Activated CD4-positive, alpha-beta T cell treated with anti-CD3 and anti-CD28 coated beads for 1 hour (primary cell): ENCODE data around the gene LDLR.
"Not testable (repeated sequence)": the region's sequence is repeated elsewhere in the genome, so short reads cannot be mapped to it uniquely, and the experiment has no call there.

Experiments
- DNase-seq: peaks from one replicate; pipeline ENCODE4 v3.0.0-alpha.2; 2020

LDLR gene

DNA sequence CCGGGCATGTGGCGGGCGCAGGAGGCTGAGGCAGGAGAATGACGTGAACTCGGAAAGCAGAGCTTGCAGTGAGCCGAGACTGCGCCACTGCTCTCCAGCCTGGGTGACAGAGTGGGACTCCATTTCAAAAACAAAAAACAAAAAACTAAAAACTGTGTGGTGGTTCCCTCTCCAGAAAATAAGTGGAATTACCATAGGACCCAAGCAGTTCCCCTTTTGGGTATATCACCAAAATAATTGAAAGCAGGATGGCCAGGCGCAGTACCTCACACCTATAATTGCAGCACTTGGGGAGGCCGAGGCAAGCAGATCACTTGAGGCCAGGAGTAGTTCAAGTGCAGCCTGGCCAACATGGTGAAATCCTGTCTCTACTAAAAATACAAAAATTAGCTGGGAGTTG, 15.7 kb upstream of the LDLR start:
- DNase-seq: no peak

DNA sequence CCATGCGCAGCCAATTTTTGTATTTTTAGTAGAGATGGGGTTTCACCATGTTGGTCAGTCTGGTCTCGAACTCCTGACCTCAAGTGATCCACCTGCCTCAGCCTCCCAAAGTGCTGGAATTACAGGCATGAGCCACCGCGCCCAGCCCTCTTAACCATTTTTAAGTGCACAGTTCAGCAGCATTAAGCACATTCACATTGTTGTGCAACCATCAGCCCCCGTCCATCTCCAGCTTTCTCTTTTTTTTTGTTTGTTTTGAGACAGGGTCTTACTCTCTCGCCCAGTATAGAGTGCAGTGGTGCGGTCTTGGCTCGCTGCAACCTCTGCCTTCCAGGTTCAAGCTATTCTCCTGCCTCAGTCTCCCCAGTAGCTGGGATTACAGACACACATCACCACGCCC, 12.5 kb upstream of the LDLR start:
- not testable (repeated sequence) for DNase-seq

DNA sequence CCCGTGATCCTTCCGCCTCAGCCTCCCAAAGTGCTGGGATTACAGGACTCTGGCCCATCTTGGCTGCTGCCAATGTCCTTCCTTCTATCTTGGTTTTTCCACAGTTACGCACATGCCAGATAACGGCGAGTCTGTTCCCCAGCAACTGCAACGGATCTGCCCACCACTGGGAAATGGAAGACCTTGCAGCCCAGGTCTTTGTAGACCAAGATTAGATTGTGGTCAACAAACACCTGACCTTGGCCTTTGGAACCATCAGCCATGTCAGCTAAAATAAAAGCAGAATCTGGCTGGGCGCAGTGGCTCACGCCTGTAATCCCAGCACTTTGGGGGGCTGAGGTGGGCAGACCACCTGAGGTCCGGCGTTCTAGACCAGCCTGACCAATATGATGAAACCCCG, 10.4 kb upstream of the LDLR start:
- DNase-seq: no peak

DNA sequence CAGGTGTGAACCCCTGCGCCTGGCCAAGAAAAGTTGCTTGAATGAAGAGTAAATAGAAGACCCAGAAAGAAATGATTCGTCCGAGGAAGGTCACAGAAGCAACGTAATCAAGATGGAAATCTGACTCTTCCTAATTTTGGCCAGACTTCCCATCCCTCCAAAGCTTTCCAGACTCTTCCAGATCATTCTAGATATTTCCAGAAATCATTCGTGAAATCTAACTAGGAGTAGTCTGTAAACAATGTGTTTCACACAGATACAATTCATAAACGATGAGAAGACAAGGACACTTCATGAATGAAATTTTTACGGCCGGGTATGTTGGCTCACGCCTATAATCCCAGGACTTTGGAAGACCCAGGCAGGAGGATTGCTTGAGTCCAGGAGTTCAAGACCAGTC, 9.3 kb upstream of the LDLR start:
- DNase-seq: no peak

DNA sequence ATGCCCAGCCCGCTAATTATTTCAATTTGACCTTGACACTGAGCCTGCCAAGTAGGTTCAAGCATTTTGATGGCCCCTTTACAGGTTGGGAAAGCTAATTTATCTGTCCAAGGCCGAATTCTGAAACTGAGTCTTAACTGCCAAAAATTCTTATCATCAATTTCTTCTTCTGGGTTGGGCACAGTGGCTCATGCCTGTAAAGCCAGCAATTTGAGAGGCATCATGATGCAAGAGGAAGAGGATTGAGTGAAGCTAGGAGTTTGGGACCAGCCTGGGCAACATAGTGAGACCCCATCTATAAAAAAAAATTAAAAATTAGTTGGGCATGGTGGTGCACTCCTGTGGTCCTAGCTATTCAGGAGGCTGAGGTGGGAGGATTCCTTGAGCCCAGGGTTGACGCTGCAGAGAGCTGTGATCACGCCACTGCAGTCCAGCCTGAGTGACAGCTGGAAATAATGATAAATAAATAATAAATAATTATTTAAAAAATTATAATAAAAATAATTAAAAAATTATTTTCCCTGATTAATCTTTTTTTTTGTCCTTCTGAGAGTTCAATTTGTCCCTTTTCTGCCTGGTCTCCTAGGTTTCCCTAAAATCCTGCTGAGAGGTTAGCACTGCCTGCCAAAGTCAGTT, 1.3 kb upstream of the LDLR start:
- DNase-seq: no peak

DNA sequence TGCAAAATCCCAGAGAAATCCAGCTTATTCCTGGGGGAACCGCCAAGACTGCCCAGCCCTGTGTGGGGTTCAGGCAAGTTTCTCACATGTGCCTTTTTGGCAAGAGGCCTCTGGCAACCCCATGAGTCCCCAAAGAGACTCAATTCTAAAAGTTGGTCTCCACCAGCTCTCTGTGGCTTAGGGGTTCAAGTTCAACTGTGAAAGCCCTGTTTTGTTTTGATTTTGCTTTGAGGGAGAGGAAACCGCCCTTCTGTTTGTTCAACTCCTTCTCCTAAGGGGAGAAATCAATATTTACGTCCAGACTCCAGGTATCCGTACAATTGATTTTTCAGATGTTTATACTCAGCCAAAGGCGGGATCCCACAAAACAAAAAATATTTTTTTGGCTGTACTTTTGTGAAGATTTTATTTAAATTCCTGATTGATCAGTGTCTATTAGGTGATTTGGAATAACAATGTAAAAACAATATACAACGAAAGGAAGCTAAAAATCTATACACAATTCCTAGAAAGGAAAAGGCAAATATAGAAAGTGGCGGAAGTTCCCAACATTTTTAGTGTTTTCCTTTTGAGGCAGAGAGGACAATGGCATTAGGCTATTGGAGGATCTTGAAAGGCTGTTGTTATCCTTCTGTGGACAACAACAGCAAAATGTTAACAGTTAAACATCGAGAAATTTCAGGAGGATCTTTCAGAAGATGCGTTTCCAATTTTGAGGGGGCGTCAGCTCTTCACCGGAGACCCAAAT, 583 bp upstream of the LDLR start:
- no peak for DNase-seq

DNA sequence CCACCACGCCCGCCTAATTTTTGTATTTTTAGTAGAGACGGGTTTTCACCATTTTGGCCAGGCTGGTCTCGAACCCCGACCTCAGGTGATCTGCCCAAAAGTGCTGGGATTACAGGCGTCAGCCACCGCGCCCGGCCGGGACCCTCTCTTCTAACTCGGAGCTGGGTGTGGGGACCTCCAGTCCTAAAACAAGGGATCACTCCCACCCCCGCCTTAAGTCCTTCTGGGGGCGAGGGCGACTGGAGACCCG, 676 bp downstream of the LDLR start:
- not testable (repeated sequence) for DNase-seq

DNA sequence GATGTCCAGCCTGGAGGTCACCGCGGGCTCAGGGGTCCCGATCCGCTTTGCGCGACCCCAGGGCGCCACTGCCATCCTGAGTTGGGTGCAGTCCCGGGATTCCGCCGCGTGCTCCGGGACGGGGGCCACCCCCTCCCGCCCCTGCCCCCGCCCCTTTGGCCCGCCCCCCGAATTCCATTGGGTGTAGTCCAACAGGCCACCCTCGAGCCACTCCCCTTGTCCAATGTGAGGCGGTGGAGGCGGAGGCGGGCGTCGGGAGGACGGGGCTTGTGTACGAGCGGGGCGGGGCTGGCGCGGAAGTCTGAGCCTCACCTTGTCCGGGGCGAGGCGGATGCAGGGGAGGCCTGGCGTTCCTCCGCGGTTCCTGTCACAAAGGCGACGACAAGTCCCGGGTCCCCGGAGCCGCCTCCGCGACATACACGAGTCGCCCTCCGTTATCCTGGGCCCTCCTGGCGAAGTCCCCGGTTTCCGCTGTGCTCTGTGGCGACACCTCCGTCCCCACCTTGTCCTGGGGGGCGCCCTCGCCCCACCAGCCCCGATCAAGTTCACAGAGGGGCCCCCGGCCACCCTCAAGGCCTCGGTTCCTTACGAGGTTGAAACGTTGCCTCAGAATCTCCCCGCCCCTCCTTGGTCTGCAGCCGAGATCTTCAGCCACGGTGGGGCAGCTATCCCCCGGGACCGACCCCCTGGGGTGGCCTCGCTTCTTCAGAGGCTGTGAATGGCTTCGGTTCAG, 1.2 kb downstream of the LDLR start:
- peak; percentile 96 for DNase-seq

DNA sequence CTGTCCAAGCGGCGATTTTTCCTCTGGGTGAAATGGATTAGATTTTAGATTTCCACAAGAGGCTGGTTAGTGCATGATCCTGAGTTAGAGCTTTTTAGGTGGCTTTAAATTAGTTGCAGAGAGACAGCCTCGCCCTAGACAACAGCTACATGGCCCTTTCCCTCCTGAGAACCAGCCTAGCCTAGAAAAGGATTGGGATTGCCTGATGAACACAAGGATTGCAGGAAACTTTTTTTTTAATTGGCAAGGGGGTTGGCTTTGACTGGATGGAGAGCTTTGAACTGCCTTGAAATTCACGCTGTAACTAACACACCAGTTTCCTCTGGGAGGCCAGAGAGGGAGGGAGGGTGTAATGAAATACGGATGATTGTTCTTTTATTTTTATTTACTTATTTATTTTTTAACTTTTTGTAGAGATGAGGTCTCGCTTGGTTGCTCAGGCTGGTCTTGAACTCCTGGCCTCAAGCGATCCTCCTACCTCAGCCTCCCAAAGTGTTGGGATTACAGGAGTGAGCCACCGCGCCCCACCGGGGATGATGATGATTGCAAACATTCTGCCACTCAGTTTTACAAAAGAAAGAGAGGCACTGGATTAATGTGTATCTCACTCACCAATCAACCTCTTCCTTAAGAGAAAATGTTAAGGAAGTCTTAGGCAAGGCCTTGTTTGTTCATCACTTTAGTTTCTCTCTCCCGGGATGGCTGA, 1.9 kb downstream of the LDLR start:
- DNase-seq: no peak

DNA sequence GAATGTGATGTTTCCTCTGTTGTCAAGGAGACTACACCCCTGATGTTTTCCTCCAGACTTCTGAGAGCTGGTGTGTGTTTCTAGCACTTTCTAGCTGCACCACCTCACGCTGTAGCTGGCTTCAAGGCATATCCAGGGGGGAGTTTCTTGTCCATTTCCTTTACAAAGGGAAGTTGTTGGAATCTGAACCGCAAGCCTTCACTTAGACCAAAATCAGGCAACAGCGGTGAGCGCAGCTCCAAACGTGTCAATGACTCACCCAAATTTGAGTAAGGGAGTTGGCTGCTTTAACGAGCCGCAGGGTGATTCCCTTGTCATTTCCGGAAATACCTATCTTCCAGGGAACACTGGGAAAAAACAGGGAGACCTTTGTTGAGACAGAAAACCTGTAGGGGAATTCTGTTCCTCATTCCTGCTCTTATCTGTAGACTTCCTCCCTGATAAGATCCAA, 2.5 kb downstream of the LDLR start:
- DNase-seq: peak; percentile 40

DNA sequence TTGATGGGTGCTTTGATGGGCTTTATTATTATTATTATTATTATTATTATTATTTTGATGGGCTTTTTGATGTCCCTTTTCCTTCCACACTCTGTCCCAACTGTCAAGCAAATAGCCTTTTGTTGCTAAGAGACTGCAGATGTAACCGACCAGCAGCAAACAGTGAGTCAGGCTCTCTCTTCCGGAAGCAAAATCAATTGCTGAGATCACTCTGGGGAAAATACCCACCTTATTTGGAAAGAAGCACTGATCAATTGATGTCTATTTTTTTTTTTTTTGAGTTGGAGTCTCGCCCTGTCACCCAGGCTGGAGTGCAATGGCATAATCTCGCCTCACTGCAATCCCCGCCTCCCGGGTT, 2.9 kb downstream of the LDLR start:
- peak; percentile 29 for DNase-seq

DNA sequence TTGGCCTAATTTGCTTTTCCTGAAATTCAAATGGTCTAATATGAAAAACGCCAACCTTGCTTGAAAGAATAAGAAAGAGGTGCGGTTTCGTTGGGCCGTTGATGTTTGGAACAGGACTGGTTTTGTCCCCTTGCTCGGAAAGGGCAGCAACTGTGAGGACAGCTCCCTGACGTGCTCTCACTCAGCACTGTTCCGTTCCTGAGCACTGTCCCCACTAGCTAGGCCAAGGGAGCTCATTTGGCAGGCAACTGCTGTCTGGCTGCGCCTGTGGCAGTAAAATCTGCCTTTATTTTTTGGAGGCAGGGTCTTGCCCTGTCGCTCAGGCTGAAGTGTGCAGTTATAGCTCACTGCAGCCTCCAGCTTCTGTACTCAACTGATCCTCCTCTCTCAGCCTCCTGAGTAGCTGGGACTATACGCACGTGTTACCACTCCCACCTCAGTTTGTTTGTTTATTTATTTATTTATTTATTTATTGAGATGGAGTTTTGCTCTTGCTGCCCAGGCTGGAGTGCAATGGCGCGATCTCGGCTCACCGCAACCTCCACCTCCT, 4.5 kb downstream of the LDLR start:
- no peak for DNase-seq

DNA sequence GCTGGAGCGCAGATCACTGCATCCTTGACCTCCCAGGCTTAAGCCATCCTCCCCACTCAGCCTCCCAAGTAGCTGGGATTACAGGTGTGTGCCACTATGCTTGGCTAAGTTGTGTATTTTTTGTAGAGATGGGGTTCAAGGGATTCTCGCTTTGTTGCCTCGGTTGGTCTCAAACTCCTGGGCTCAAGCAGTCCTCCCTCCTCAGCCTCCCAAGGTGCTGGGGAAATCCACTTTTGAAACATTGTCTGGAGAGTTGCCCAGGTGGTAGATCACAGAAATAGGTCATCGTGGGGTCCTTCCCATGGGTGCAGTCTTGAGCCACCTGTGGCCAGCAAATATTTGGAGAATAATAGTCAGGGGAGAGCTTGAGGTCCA, 5.2 kb downstream of the LDLR start:
- no peak for DNase-seq

DNA sequence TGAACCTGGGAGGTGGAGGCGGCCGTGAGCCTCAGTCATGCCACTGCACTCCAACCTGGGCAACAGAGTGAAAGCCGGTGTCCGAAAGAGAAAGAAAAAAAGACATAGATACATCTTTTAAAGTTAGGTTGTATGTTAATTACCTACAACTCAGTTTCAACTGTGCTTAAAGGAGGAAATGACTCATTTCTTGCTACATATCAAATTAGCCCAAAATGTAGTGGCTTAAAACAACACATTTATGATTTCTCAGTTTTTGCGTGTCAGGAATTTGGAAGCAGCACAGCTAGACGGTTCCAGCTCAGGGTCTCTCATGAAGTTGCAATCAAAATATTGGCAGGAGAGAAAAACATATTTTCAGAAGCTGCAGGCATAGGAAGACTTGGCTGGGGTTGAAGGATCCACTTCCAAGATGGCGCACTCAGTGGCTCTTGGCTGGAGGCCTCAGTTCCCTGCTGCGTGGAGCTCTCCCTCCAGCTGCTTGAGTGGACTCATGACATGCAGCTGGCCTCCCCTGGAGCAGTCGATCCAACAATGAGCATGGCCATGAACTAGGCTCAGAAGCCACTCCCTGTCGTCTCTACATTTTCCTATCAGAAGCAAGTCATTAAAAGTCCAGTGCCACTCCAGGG, 7.1 kb downstream of the LDLR start:
- DNase-seq: no peak

DNA sequence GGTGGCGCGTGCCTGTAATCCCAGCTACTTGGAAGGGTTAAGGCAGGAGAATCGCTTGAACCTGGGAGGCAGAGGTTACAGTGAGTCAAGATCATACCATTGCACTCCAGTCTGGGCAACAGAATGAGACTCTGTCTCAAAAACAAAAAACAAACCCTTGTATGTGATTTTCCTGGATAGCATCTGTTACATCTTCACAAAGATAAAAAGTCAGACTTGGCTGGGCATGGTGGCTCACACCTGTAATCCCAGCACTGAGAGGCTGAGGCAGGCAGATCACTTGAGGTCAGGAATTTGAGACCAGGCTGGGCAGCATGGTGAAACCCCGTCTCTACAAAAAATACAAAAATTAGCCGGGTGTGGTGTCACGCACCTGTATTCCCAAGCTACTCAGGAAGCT, 8.1 kb downstream of the LDLR start:
- not testable (repeated sequence) for DNase-seq

DNA sequence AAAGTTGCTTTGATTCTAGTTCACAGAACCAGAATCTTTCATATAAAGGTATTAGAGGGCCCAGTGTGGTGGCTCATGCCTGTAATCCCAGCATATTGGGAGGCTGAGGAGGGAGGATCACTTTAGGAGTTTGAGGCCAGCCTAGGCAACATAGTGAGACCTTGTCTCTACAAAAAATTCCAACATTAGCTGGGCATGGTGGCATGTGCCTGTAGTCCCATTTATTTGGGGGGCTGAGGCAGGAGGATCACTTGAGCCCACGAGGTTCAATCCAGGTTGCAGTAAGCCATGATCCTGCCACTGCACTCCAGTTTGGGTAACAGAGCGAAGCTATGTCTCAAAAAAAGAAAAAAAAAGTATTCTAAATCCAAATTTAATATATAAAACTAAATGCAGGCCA, 9.1 kb downstream of the LDLR start:
- no peak for DNase-seq

DNA sequence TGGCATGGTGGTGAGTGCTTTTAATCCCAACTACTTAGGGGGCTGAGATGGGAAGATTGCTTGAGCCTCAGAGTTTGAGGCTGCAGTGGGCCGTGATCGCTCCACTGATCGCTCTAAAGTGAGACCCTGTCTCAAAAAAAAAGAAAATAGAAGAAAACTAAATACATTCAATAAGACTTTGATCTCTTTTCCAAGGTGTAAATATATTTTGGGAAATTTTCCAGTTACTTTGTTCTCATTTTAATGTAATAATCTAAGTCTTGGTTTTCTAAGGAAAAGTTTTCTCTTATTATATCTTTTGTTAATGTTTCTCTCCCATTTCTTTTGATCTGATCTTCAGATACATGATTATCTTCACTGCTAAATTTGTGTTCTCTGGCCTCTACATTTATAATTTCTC, 9.6 kb downstream of the LDLR start:
- no peak for DNase-seq

DNA sequence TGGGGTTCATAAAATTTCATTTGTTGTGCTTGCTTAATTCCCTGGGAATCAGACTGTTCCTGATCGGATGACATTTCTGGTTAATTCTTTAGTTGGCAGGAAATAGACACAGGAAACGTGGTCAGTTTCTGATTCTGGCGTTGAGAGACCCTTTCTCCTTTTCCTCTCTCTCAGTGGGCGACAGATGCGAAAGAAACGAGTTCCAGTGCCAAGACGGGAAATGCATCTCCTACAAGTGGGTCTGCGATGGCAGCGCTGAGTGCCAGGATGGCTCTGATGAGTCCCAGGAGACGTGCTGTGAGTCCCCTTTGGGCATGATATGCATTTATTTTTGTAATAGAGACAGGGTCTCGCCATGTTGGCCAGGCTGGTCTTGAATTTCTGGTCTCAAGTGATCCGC, 10.8 kb downstream of the LDLR start:
- no peak for DNase-seq

DNA sequence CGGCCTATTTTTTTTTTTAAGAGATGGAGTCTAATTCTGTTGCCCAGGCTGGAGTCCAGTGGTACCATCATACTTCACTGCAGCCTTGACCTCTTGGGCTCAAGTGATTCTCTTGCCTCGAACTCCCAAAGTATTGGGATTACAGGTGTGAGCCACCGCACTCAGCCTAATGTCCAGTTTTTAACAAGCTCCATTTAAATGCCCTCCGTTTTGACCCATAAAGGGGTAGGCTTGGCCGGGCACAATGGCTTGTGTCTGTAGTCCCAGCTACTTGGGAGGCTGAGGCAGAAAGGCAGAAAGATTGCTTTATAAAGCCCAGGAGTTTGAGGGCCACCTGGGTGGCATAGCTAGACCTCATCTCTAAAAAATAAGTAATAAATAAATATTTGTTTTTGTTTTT, 11.8 kb downstream of the LDLR start:
- DNase-seq: no peak

DNA sequence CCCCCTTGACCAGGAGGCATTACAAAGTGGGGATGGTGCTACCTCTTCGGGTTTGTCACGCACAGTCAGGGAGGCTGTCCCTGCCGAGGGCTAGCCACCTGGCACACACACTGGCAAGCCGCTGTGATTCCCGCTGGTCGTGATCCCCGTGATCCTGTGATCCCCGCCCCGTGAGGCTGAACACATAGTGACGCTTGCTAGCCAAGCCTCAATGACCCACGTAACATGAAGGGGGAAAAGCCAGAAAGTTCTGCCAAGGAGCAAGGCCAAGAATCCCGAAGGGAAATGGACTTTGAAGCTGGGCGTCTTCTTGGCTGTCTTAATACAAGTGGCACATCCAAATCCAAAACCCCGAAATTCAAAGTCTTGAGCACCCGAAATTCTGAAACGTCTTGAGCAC, 13.7 kb downstream of the LDLR start:
- no peak for DNase-seq

DNA sequence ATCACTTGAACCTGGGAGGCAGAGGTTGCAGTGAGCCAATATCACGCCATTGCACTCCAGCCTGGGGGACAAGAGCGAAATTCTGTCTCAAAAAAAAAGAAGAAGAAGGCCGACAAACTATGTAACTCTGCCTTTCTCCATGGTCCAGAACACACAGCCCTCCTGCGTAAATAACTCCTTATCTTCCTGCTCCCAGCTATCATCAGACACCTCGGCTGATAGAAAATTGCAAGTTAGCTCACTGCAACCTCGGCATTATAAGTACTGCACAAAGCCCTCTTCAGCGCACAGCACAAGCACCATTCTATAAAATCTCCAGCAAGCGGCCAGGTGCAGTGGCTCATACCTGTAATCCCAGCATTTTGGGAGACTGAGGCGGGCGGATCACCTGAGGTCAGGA, 14.4 kb downstream of the LDLR start:
- DNase-seq: not testable (repeated sequence)

DNA sequence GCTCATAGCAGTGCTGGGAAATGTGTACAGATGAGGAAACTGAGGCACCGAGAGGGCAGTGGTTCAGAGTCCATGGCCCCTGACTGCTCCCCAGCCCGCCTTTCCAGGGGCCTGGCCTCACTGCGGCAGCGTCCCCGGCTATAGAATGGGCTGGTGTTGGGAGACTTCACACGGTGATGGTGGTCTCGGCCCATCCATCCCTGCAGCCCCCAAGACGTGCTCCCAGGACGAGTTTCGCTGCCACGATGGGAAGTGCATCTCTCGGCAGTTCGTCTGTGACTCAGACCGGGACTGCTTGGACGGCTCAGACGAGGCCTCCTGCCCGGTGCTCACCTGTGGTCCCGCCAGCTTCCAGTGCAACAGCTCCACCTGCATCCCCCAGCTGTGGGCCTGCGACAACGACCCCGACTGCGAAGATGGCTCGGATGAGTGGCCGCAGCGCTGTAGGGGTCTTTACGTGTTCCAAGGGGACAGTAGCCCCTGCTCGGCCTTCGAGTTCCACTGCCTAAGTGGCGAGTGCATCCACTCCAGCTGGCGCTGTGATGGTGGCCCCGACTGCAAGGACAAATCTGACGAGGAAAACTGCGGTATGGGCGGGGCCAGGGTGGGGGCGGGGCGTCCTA, 15.9 kb downstream of the LDLR start:
- no peak for DNase-seq

DNA sequence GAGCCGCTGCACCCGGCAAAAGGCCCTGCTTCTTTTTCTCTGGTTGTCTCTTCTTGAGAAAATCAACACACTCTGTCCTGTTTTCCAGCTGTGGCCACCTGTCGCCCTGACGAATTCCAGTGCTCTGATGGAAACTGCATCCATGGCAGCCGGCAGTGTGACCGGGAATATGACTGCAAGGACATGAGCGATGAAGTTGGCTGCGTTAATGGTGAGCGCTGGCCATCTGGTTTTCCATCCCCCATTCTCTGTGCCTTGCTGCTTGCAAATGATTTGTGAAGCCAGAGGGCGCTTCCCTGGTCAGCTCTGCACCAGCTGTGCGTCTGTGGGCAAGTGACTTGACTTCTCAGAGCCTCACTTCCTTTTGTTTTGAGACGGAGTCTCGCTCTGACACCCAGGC, 17.2 kb downstream of the LDLR start:
- no peak for DNase-seq
